ENCODE results near the gene SSR1.

The SSR1 gene

GRCh38 chr6:7260291-7261031 lies 52.5 kb downstream of the SSR1 start:
- no peak for DNase-seq (ENCODE audit: low read depth in 3 of 3, low spot score in 1 of 3)

DNA sequence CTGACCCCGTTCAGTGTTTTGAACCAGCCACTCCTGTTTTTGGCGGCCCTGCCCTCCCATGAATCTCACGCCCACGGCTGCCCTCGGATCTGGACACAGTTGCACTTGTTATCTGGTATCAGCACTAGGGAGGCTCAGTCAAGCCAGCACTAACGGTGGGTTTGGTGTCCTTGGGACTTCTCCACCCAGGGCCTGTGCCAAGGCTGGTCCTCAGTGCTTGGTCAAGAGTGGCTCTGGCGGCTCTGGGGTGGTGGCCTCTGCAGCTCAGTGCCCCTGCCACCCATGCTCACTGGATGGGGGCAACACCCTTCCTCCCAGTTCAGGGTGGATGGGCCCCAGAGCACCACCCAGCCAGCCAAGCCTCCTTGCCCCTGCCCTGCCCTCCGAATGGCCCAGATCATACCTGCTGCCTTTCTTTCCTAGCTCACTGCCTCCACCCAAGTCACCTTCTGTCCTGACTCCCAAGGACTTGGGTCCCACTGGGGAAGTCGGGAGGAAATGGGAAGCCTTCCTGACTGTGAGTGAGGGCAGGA lies 54.7 kb downstream of the SSR1 start:
- DNase-seq (ENCODE audit: low read depth in 3 of 3, low spot score in 1 of 3): no peak

GRCh38 chr6:7257521-7258230 lies 55.3 kb downstream of the SSR1 start:
- DNase-seq (ENCODE audit: low read depth in 3 of 3, low spot score in 1 of 3): no peak

DNA sequence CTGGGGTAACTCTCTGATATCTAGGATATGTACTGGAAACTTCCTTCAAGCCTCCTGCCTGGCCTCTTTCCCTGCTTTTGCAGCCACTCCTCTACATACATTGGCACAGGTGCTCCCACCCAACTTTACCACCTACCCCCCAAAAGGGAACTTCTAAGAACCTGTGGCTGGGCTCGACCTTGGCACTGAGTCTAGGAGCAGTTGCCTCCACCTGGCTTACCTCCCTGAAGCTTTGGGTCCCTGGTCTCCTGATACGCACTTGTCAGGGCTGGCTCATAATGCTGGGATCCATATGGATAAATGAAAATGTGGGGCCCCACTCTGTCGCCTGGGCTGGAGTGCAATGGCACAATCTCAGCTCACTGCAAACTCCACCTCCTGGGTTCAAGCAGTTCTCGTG lies 56.2 kb downstream of the SSR1 start:
- no peak for DNase-seq (ENCODE audit: low read depth in 3 of 3, low spot score in 1 of 3)

DNA sequence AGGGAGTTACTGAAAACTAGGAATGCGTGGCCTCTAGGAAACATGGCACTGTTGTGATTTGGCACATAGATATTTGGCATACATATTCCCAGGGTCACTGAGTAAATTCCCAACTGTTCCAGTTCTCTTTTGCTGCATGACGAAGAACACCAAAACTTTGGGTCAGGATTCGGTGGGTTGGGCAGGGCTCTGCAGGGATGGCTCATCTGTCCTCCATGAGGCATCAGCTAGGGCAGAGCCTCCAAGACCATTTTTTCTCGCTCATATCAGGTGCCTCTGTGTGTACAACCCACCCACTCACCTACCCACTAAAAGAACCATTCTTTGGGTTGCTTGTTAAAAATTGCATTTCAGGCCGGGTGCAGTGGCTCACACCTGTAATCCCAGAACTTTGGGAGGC lies 57.1 kb downstream of the SSR1 start:
- DNase-seq (ENCODE audit: low read depth in 3 of 3, low spot score in 1 of 3): no peak

DNA sequence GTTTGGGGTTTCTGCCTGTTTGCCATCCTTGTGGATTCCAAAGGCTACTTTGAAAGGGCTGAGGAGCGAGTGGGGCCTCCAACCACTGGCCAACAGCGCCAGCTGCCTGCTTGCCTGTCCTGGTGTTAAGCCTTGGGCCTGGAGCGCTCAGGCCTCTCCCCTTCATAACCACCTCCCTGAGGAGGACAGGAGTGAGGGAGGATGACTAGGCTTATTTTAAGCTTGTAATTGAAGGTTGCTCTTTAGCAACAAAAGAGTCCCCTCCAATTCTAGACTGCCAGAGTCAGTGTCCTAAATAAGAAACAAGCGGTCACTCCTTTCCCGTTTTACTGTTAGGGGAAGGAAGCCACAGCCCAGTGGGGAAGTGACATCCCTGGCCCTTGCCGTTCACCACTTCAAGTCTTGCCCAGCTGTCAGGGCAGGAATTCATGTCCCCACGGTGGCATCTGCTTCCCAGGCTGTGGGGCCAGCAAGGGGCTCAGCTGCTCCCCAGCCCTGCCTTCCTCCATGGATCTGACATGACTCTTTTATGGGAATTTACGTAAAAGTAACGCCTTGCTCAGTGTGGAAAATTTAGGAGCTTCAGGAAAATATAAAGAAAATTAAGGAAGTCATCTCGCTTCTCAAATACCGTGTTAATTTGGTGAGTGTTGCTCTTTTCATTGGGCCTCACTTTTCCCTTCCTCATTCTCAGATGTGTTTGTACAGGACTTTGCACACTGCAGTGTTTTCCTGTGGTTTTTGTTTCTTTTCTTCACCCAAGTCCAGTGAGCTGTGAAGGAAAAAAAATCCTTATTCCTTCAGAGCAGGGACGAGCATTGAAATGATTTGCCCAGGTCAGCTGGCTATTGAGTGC lies 57.8 kb downstream of the SSR1 start:
- no peak for DNase-seq (ENCODE audit: low read depth in 3 of 3, low spot score in 1 of 3)

DNA sequence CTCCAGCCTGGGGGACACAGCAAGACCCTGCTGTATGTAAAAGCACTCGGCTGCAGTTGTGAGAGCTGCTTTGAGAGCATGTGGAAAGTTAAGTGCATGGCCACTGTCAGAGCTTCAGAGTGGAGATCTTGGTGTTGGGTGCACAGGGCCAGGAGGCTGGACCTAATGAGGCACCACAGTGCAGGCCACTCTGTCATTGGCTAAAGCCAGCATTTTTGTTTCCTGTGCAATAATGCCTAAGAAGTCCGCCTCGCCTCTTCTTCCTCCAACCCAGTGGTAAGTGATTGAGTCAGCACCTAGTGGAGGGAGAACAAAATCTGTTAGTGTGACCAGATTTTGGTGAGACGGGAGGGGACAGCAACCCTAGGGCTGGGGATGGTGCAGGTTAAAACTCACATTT lies 60.6 kb downstream of the SSR1 start:
- no peak for DNase-seq (ENCODE audit: low read depth in 3 of 3, low spot score in 1 of 3)

- DNase-seq (ENCODE audit: low read depth in 3 of 3, low spot score in 1 of 3): no peak
These were observed 61.2 kb downstream of the SSR1 start for GRCh38 chr6:7251646-7252260.

- DNase-seq (ENCODE audit: low read depth in 3 of 3, low spot score in 1 of 3): no peak
These were observed 62.2 kb downstream of the SSR1 start for GRCh38 chr6:7250812-7251211.

DNA sequence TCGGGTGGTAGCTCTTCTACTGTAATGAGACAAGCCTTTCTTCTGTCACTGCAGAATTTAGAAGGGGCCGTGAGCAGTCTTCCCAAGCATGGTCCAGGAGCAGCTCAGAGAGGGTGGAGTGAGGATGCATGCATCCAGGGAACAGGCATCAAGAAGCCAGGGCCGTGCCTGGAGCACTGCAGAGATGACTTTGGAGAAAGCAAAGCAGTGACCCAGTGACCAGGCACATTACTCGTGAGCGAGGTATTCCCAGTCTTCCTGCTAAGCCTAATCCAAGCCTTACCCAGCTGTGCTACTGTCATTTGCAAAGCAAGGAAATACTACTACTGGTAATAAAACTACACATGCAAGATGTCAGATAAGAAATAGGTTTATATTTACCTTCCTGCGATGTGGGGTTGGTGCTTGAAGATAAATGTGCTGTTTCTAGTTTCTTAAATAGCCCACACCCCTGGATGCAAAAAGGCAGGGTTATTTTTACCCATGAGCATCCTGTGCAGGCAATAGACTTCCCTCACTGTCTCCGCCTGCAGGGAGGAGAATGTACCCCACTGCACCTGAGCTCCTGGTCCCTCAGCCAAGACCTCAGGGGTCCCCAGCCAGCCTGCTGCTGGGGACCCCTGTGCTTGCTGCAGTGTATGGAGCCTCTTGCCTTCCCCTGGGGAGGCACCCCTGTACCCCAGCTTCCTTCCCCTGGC lies 62.9 kb downstream of the SSR1 start:
- DNase-seq (ENCODE audit: low read depth in 3 of 3, low spot score in 1 of 3): no peak

- no peak for DNase-seq (ENCODE audit: low read depth in 3 of 3, low spot score in 1 of 3)
These were observed 63.6 kb downstream of the SSR1 start for GRCh38 chr6:7249391-7249790.

DNA sequence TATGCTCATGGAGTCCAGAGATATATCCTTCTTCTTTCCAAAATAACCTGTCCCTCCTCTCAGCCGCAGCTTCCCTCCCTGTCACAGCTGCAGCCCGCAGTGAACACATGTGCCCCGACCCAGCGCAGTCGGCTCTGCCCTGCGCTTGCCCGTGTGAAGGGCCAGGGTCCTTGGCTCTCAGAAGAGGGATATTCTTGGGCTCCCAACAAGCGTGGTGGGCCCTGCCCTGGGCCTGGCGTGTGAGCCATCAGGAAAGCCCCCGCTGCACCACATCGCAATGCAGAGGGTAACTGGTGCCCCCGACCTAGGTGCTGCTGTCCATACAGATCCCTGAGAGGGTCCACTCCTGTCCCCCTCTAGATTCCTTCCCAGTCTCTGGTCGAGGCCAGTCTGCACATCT lies 65.2 kb downstream of the SSR1 start:
- no peak for DNase-seq (ENCODE audit: low read depth in 3 of 3, low spot score in 1 of 3)

GRCh38 chr6:7247179-7247456 lies 65.9 kb downstream of the SSR1 start:
- no peak for DNase-seq (ENCODE audit: low read depth in 3 of 3, low spot score in 1 of 3)

DNA sequence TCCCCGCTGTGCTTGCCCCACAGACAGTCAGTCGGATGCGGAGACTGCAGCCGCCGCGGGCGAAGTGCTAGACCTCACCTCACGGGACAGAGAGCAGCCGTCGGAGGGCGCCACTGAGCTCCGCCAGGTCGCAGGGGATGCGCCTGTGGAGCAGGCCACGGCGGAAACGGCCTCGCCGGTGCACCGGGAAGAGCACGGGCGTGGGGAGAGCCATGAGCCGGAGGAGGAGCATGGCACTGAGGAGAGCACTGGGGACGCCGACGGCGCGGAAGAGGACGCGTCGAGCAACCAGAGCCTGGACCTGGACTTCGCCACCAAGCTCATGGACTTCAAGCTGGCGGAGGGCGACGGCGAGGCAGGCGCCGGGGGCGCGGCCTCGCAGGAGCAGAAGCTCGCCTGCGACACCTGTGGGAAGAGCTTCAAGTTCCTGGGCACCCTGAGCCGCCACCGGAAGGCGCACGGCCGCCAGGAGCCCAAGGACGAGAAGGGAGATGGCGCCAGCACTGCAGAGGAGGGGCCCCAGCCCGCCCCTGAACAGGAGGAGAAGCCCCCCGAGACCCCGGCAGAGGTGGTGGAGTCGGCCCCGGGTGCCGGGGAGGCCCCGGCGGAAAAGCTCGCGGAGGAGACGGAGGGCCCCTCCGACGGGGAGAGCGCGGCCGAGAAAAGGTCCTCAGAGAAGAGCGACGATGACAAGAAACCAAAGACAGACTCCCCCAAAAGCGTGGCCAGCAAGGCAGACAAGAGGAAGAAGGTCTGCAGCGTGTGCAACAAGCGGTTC lies 66.4 kb downstream of the SSR1 start:
- DNase-seq (ENCODE audit: low read depth in 3 of 3, low spot score in 1 of 3): no peak

DNA sequence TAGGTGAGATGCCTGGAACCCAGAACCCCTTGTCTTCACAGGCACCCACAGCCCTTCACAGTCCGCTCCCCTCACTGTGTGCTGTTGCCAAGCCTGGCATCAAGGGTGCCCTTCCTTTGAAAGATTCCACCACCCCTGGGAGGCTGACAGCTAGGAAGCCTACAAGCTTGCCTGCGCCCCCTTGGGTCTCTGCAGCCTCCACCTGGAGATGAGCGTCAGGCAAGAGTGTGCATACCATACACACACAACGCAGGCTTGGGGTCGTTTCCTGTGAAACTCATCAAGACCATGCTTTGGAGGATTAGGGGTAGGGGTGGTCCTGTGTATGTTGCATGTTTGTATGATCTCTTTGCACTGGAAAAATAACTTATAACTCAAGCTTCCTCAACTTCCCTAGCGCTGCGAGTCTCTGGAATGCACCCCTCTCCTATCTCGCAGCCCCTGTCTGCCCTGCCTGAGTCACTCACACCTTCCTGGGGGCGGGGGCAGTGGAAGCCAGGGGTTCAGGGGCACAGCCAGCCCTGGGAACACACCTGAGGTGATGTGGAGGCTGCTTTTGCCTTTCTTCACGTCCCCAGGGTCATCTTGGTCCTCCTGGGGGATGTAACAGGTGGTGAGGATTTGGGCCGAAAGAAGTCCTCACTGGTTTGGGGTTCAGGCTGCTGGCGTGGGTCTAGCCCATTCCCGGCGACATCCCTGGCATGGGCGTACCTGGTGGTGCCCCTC lies 67.2 kb downstream of the SSR1 start:
- no peak for DNase-seq (ENCODE audit: low read depth in 3 of 3, low spot score in 1 of 3)

DNA sequence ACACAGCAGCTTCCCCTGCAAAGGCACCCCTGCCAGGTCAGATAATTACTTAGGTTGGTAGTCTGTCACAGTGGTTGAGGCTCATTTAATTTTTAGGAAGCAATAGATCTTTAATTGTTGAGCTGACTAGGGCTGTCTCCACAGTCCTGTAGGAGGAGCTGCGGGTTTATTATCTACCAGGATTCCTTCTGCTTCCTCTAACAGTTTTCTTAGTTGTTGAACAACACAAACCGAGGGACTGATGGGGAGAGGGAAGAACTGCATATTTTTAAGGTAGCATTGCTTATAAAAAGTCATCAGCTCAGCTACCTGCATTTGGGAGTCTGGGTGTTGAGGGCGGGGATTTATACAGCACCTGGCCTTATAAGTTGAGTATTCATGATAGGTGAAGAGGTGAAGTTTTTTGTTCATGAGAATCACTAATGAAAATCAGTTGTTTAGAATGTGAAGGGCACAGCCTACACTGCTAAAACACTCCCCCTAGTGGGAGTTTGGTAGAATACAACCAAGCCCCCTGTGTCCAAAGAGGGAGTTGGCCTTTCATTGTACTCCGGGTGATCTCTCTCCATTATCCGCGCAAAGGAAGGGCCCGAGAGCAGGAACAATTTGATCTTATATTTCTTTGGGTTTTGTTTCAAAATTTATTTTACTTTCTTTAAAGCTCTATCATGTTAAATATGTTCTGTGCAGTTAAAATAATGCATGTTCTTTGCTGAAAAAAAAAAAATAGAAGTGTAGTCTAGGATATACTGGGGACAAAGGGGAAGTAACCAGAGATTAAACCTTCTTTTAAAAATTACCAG lies 69.6 kb downstream of the SSR1 start:
- peak in 2 of 3 donors; percentile 12 to 21 for DNase-seq (ENCODE audit: low read depth in 3 of 3, low spot score in 1 of 3)

DNA sequence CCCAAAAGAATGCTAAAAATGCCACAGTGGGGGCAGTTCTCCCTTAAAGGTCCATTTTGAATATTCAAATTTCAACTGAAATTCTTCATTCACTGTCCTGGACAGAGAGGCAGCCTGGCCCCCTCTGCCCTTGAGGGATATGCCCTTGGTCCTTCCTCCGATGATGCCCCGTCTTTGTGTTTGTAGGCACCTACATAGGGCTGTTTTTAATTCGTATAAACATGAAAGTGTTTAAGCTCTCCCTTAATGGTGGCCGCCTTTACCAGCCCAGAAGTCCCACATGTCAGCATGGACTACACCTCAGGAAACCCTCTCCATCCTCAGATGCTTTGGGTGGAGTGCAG lies 70.2 kb downstream of the SSR1 start:
- DNase-seq (ENCODE audit: low read depth in 3 of 3, low spot score in 1 of 3): no peak

GRCh38 chr6:7241709-7242645 lies 71.0 kb downstream of the SSR1 start:
- DNase-seq (ENCODE audit: low read depth in 3 of 3, low spot score in 1 of 3): no peak
